DLD1 (cell line): ENCODE measurements around the gene ADAM33.

Experiments used
- in situ Hi-C: cut with HindIII; loops from 2 replicates; pipeline ENCODE4 v1.10.0; 2017; ENCODE audit warnings: low sequenced_read_pairs

Gene ADAM33

GRCh38 chr20:3710703-3711483 is 29.1 kb upstream of the ADAM33 start:
- in situ Hi-C loops, result no loop called here

- in situ Hi-C loops, result no loop called here
Observed at GRCh38 chr20:3710011-3710466, 28.2 kb upstream of the ADAM33 start.

- in situ Hi-C loops, result no loop called here
Observed at GRCh38 chr20:3707508-3707899, 25.7 kb upstream of the ADAM33 start.

- in situ Hi-C loops, result no loop called here
Observed at GRCh38 chr20:3706774-3707507, 25.1 kb upstream of the ADAM33 start.

GRCh38 chr20:3705970-3706739 is 24.3 kb upstream of the ADAM33 start:
- in situ Hi-C loops, result no loop called here

GRCh38 chr20:3705491-3705969 is 23.7 kb upstream of the ADAM33 start:
- in situ Hi-C loops, result no loop called here

- in situ Hi-C loops, result no loop called here
Observed at GRCh38 chr20:3704087-3704486, 22.3 kb upstream of the ADAM33 start.

GRCh38 chr20:3702611-3703391 is 21.0 kb upstream of the ADAM33 start:
- in situ Hi-C loops, result no loop called here

GRCh38 chr20:3701061-3701998 is 19.5 kb upstream of the ADAM33 start:
- in situ Hi-C loops, result no loop called here

- in situ Hi-C loops, result no loop called here
Observed at GRCh38 chr20:3699037-3699436, 17.2 kb upstream of the ADAM33 start.

GRCh38 chr20:3698591-3699001 is 16.8 kb upstream of the ADAM33 start:
- in situ Hi-C loops, result no loop called here

- in situ Hi-C loops, result no loop called here
Observed at GRCh38 chr20:3697588-3698305, 15.9 kb upstream of the ADAM33 start.

- in situ Hi-C loops, result no loop called here
Observed at GRCh38 chr20:3696745-3697587, 15.2 kb upstream of the ADAM33 start.

GRCh38 chr20:3696200-3696599 is 14.4 kb upstream of the ADAM33 start:
- in situ Hi-C loops, result no loop called here

GRCh38 chr20:3694864-3695263 is 13.1 kb upstream of the ADAM33 start:
- in situ Hi-C loops, result no loop called here

GRCh38 chr20:3693376-3693775 is 11.6 kb upstream of the ADAM33 start:
- in situ Hi-C loops, result no loop called here

- in situ Hi-C loops, result no loop called here
Observed at GRCh38 chr20:3692706-3693294, 11.0 kb upstream of the ADAM33 start.

GRCh38 chr20:3691897-3692296 is 10.1 kb upstream of the ADAM33 start:
- in situ Hi-C loops, result no loop called here
